ENCODE results near the gene RPRD2. TPM values are rescaled to one million over a fixed set of nuclear protein-coding genes. Genes with fewer than 3 reads are reported as not detected.

RPRD2 gene
- total and polyA plus RNA-seq, 2 experiments from 2014 or later, result 16.8 to 20.4 TPM

DNA sequence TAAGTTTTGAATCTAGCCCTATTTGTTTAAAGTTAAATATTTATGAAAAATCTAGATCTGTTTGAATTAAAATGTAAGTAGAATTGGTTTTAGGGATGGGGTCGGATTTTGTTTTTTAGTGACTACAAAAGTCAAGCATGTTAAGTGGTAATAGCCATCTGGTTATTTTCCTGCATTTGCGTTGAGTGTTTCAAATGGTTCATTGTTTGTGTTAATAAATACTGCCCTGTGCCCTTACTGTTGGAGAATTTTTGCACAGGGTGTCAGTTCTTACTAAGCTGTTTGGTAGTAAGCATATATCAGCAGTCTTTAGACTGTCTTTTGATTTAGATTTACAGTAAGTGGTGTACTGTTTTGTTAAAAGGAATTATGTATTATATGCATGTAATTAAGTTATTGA is 77.2 kb downstream of the RPRD2 start:
- peaks cover 34% of the 10 kb centered on the region for H3K36me3 Mint-ChIP-seq (ENCODE audit: low read depth)
- Histone ChIP-seq H4K20me1 (replicated peaks; ENCODE audit: insufficient read depth) (no peaks in the 10 kb centered on the region), H3K79me2 (replicated peaks; ENCODE audit: insufficient read depth) (no peaks in the 10 kb centered on the region; the same call in 1 of the 2 replicates), H3K4me3 (no peak overlapping the region), H3K4me2 (no peak overlapping the region), H3K27ac (ENCODE audit: low read depth) (no peak overlapping the region), H3K9me2 (ENCODE audit: insufficient read depth) (no peaks in the 10 kb centered on the region), H3K36me3 (ENCODE audit: insufficient read depth) (peaks cover 18% of the 10 kb centered on the region; the same call in 1 of the 2 replicates), H3K4me1 (ENCODE audit: insufficient read depth) (no peaks in the 10 kb centered on the region), H3F3A (replicated peaks; ENCODE audit: low read depth) (no peaks in the 10 kb centered on the region), H3K27me3 (ENCODE audit: insufficient read depth) (no peaks in the 10 kb centered on the region), H2AFZ (no peak overlapping the region)
- no peak overlapping the region for H3K4me3 Mint-ChIP-seq
- no peaks in the 10 kb centered on the region for H3K27me3 Mint-ChIP-seq (ENCODE audit: insufficient read depth, low read depth, poor library complexity)
- ATAC-seq (no peak), DNase-seq (ENCODE audit: low spot score) (no peak)
- H3K27ac Mint-ChIP-seq, result no peak overlapping the region
- H3K9me3 Mint-ChIP-seq, result no peaks in the 10 kb centered on the region
- H3K4me1 Mint-ChIP-seq, result no peaks in the 10 kb centered on the region
- TF ChIP-seq POLR2AphosphoS5 (IDR thresholded peaks at IDR 0.05; ENCODE audit: low read depth) (no peak), STAT1 (IDR thresholded peaks at IDR 0.05; ENCODE audit: unreplicated experiment) (no peak), ZNF331 (CRISPR knock-in tag; IDR thresholded peaks at IDR 0.05; ENCODE audit: low read depth) (no peak), JUNB (IDR thresholded peaks at IDR 0.05; ENCODE audit: unreplicated experiment) (no peak), EZH2phosphoT487 (IDR thresholded peaks at IDR 0.05; ENCODE audit: unreplicated experiment) (no peak), NANOG (IDR thresholded peaks at IDR 0.05; ENCODE audit: borderline replicate concordance) (no peak)
- TF ChIP-seq, protein P1, sequence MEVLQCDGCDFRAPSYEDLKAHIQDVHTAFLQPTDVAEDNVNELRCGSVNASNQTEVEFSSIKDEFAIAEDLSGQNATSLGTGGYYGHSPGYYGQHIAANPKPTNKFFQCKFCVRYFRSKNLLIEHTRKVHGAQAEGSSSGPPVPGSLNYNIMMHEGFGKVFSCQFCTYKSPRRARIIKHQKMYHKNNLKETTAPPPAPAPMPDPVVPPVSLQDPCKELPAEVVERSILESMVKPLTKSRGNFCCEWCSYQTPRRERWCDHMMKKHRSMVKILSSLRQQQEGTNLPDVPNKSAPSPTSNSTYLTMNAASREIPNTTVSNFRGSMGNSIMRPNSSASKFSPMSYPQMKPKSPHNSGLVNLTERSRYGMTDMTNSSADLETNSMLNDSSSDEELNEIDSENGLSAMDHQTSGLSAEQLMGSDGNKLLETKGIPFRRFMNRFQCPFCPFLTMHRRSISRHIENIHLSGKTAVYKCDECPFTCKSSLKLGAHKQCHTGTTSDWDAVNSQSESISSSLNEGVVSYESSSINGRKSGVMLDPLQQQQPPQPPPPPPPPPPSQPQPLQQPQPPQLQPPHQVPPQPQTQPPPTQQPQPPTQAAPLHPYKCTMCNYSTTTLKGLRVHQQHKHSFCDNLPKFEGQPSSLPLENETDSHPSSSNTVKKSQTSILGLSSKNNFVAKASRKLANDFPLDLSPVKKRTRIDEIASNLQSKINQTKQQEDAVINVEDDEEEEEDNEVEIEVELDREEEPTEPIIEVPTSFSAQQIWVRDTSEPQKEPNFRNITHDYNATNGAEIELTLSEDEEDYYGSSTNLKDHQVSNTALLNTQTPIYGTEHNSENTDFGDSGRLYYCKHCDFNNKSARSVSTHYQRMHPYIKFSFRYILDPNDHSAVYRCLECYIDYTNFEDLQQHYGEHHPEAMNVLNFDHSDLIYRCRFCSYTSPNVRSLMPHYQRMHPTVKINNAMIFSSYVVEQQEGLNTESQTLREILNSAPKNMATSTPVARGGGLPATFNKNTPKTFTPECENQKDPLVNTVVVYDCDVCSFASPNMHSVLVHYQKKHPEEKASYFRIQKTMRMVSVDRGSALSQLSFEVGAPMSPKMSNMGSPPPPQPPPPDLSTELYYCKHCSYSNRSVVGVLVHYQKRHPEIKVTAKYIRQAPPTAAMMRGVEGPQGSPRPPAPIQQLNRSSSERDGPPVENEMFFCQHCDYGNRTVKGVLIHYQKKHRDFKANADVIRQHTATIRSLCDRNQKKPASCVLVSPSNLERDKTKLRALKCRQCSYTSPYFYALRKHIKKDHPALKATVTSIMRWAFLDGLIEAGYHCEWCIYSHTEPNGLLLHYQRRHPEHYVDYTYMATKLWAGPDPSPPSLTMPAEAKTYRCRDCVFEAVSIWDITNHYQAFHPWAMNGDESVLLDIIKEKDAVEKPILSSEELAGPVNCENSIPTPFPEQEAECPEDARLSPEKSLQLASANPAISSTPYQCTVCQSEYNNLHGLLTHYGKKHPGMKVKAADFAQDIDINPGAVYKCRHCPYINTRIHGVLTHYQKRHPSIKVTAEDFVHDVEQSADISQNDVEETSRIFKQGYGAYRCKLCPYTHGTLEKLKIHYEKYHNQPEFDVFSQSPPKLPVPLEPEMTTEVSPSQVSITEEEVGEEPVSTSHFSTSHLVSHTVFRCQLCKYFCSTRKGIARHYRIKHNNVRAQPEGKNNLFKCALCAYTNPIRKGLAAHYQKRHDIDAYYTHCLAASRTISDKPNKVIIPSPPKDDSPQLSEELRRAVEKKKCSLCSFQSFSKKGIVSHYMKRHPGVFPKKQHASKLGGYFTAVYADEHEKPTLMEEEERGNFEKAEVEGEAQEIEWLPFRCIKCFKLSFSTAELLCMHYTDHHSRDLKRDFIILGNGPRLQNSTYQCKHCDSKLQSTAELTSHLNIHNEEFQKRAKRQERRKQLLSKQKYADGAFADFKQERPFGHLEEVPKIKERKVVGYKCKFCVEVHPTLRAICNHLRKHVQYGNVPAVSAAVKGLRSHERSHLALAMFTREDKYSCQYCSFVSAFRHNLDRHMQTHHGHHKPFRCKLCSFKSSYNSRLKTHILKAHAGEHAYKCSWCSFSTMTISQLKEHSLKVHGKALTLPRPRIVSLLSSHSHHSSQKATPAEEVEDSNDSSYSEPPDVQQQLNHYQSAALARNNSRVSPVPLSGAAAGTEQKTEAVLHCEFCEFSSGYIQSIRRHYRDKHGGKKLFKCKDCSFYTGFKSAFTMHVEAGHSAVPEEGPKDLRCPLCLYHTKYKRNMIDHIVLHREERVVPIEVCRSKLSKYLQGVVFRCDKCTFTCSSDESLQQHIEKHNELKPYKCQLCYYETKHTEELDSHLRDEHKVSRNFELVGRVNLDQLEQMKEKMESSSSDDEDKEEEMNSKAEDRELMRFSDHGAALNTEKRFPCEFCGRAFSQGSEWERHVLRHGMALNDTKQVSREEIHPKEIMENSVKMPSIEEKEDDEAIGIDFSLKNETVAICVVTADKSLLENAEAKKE (CRISPR knock-in tag; IDR thresholded peaks at IDR 0.05), result no peak

DNA sequence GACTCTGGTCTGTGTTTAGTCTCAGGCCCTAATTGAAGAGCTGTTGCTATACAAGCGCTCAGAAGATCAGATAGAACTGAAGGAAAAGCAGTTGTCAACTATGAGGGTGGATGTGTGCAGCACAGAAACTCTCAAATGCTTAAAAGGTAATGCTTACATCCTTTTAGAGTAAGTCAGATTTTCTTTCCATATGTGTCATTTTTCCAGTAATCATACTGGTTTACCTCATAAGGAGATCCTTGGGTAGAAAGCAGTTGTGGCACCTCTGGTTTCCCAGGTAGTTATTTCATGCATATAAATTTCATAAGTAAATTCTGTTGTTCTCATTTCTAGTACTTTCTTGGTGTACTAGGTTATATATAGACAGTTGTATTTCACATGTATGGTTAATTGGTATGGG is 80.3 kb downstream of the RPRD2 start:
- Histone ChIP-seq H3K4me3 (no peak overlapping the region), H2AFZ (no peak overlapping the region), H3K4me2 (no peak overlapping the region), H3K79me2 (replicated peaks; ENCODE audit: insufficient read depth) (no peaks in the 10 kb centered on the region; the same call in 1 of the 2 replicates), H3K4me1 (ENCODE audit: insufficient read depth) (no peaks in the 10 kb centered on the region), H3K9me2 (ENCODE audit: insufficient read depth) (no peaks in the 10 kb centered on the region), H3K27ac (ENCODE audit: low read depth) (peak overlapping the region; percentile 39; the same call in 1 of the 2 replicates), H4K20me1 (replicated peaks; ENCODE audit: insufficient read depth) (no peaks in the 10 kb centered on the region), H3K27me3 (ENCODE audit: insufficient read depth) (no peaks in the 10 kb centered on the region), H3K36me3 (ENCODE audit: insufficient read depth) (peaks cover 36% of the 10 kb centered on the region; the same call in 1 of the 2 replicates), H3F3A (replicated peaks; ENCODE audit: low read depth) (no peaks in the 10 kb centered on the region)
- Mint-ChIP-seq H3K4me3 (no peak overlapping the region), H3K27ac (no peak overlapping the region), H3K4me1 (no peaks in the 10 kb centered on the region), H3K36me3 (ENCODE audit: low read depth) (peaks cover 61% of the 10 kb centered on the region), H3K27me3 (ENCODE audit: insufficient read depth, low read depth, poor library complexity) (no peaks in the 10 kb centered on the region), H3K9me3 (no peaks in the 10 kb centered on the region)
- DNase-seq (ENCODE audit: low spot score), result no peak
- ATAC-seq, result no peak
- no peak for TF ChIP-seq STAT1 (IDR thresholded peaks at IDR 0.05; ENCODE audit: unreplicated experiment)
- no peak for TF ChIP-seq ZNF331 (CRISPR knock-in tag; IDR thresholded peaks at IDR 0.05; ENCODE audit: low read depth)
- TF ChIP-seq EZH2phosphoT487 (IDR thresholded peaks at IDR 0.05; ENCODE audit: unreplicated experiment), result no peak
- TF ChIP-seq, protein P2, sequence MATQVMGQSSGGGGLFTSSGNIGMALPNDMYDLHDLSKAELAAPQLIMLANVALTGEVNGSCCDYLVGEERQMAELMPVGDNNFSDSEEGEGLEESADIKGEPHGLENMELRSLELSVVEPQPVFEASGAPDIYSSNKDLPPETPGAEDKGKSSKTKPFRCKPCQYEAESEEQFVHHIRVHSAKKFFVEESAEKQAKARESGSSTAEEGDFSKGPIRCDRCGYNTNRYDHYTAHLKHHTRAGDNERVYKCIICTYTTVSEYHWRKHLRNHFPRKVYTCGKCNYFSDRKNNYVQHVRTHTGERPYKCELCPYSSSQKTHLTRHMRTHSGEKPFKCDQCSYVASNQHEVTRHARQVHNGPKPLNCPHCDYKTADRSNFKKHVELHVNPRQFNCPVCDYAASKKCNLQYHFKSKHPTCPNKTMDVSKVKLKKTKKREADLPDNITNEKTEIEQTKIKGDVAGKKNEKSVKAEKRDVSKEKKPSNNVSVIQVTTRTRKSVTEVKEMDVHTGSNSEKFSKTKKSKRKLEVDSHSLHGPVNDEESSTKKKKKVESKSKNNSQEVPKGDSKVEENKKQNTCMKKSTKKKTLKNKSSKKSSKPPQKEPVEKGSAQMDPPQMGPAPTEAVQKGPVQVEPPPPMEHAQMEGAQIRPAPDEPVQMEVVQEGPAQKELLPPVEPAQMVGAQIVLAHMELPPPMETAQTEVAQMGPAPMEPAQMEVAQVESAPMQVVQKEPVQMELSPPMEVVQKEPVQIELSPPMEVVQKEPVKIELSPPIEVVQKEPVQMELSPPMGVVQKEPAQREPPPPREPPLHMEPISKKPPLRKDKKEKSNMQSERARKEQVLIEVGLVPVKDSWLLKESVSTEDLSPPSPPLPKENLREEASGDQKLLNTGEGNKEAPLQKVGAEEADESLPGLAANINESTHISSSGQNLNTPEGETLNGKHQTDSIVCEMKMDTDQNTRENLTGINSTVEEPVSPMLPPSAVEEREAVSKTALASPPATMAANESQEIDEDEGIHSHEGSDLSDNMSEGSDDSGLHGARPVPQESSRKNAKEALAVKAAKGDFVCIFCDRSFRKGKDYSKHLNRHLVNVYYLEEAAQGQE (IDR thresholded peaks at IDR 0.05; ENCODE audit: unreplicated experiment), result no peak
- TF ChIP-seq, protein P3, sequence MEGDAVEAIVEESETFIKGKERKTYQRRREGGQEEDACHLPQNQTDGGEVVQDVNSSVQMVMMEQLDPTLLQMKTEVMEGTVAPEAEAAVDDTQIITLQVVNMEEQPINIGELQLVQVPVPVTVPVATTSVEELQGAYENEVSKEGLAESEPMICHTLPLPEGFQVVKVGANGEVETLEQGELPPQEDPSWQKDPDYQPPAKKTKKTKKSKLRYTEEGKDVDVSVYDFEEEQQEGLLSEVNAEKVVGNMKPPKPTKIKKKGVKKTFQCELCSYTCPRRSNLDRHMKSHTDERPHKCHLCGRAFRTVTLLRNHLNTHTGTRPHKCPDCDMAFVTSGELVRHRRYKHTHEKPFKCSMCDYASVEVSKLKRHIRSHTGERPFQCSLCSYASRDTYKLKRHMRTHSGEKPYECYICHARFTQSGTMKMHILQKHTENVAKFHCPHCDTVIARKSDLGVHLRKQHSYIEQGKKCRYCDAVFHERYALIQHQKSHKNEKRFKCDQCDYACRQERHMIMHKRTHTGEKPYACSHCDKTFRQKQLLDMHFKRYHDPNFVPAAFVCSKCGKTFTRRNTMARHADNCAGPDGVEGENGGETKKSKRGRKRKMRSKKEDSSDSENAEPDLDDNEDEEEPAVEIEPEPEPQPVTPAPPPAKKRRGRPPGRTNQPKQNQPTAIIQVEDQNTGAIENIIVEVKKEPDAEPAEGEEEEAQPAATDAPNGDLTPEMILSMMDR (conservative IDR thresholded peaks at IDR 0.05; ENCODE audit: low read depth in 2 of 2), result no peak
- TF ChIP-seq JUNB (IDR thresholded peaks at IDR 0.05; ENCODE audit: unreplicated experiment), result no peak
- TF ChIP-seq NANOG (IDR thresholded peaks at IDR 0.05; ENCODE audit: borderline replicate concordance), result no peak
- no peak for TF ChIP-seq POLR2AphosphoS5 (IDR thresholded peaks at IDR 0.05; ENCODE audit: low read depth)
